Measurements from ENCODE around the gene POLDIP3. TPM values are rescaled to one million over a fixed set of nuclear protein-coding genes. Genes with fewer than 3 reads are reported as not detected.
"Not testable (repeated sequence)": the region's sequence is repeated elsewhere in the genome, so short reads cannot be mapped to it uniquely, and the experiment has no call there.

Gene POLDIP3
- total RNA-seq, 1 donor from 2014 or later, result 34.9 TPM

GRCh38 chr22:42623301-42623751 is 8.6 kb upstream of the POLDIP3 start:
- no peak for DNase-seq (ENCODE audit: low spot score)
- intact Hi-C loops (cut with DNase I), result loop anchor here (5.0 kb wide), 1 partner anchor 39 kb away; no protein-coding TSS in a partner anchor

GRCh38 chr22:42622061-42622710 is 7.5 kb upstream of the POLDIP3 start:
- no peak for DNase-seq (ENCODE audit: low spot score)
- intact Hi-C loops (cut with DNase I), result loop anchor here (5.0 kb wide), 1 partner anchor 40 kb away; no protein-coding TSS in a partner anchor

GRCh38 chr22:42621505-42622002 is 6.9 kb upstream of the POLDIP3 start:
- intact Hi-C loops (cut with DNase I), result loop anchor here (2.0 to 5.0 kb wide), 2 partner anchors 41 to 199 kb away; no protein-coding TSS in a partner anchor
- DNase-seq (ENCODE audit: low spot score), result no peak

- intact Hi-C loops (cut with DNase I), result loop anchor here (2.0 to 5.0 kb wide), 2 partner anchors 42 to 201 kb away; no protein-coding TSS in a partner anchor
- no peak for DNase-seq (ENCODE audit: low spot score)
Measured at GRCh38 chr22:42620084-42620483, 5.4 kb upstream of the POLDIP3 start.

- intact Hi-C loops (cut with DNase I), result loop anchor here (2.0 to 5.0 kb wide), 2 partner anchors 43 to 201 kb away; no protein-coding TSS in a partner anchor
- DNase-seq (ENCODE audit: low spot score), result no peak
Measured at GRCh38 chr22:42619261-42620063, 4.8 kb upstream of the POLDIP3 start.

GRCh38 chr22:42617155-42617983 is 2.7 kb upstream of the POLDIP3 start:
- no peak for DNase-seq (ENCODE audit: low spot score)
- intact Hi-C loops (cut with DNase I), result no loop called here

- not testable (repeated sequence) for DNase-seq (ENCODE audit: low spot score)
- intact Hi-C loops (cut with DNase I), result loop anchor here (2.0 kb wide), 1 partner anchor 19 kb away; no protein-coding TSS in a partner anchor
Measured at GRCh38 chr22:42615860-42616175, 1.1 kb upstream of the POLDIP3 start.

- intact Hi-C loops (cut with DNase I), result loop anchor here (2.0 kb wide), 1 partner anchor 18 kb away; no protein-coding TSS in a partner anchor
- DNase-seq (ENCODE audit: low spot score), result no peak
Measured at GRCh38 chr22:42615092-42615859, 593 bp upstream of the POLDIP3 start.

- no peak for DNase-seq (ENCODE audit: low spot score)
- intact Hi-C loops (cut with DNase I), result loop anchor here (2.0 kb wide), 1 partner anchor 17 kb away; no protein-coding TSS in a partner anchor
Measured at GRCh38 chr22:42613872-42614301, 796 bp downstream of the POLDIP3 start.

GRCh38 chr22:42612336-42612735 is 2.3 kb downstream of the POLDIP3 start:
- DNase-seq (ENCODE audit: low spot score), result no peak
- intact Hi-C loops (cut with DNase I), result no loop called here

- no peak for DNase-seq (ENCODE audit: low spot score)
- intact Hi-C loops (cut with DNase I), result no loop called here
Measured at GRCh38 chr22:42611051-42611450, 3.6 kb downstream of the POLDIP3 start.

GRCh38 chr22:42610186-42610585 is 4.5 kb downstream of the POLDIP3 start:
- no peak for DNase-seq (ENCODE audit: low spot score)
- intact Hi-C loops (cut with DNase I), result no loop called here

- intact Hi-C loops (cut with DNase I), result no loop called here
- DNase-seq (ENCODE audit: low spot score), result no peak
Measured at GRCh38 chr22:42608823-42609361, 5.8 kb downstream of the POLDIP3 start.

- intact Hi-C loops (cut with DNase I), result no loop called here
- DNase-seq (ENCODE audit: low spot score), result no peak
Measured at GRCh38 chr22:42608136-42608822, 6.4 kb downstream of the POLDIP3 start.

GRCh38 chr22:42607641-42608040 is 7.0 kb downstream of the POLDIP3 start:
- DNase-seq (ENCODE audit: low spot score); intact Hi-C loops (cut with DNase I): not testable (repeated sequence)

- intact Hi-C loops (cut with DNase I), result no loop called here
- no peak for DNase-seq (ENCODE audit: low spot score)
Measured at GRCh38 chr22:42604403-42604802, 10.3 kb downstream of the POLDIP3 start.

GRCh38 chr22:42603427-42603826 is 11.3 kb downstream of the POLDIP3 start:
- intact Hi-C loops (cut with DNase I), result no loop called here
- DNase-seq (ENCODE audit: low spot score), result no peak

GRCh38 chr22:42602470-42602869 is 12.2 kb downstream of the POLDIP3 start:
- no peak for DNase-seq (ENCODE audit: low spot score)

More at GRCh38 chr22:42602470-42602869, 12.2 kb downstream of the POLDIP3 start:
- intact Hi-C loops (cut with DNase I), result no loop called here
